HG02610 (cell line): Measurements from ENCODE around the gene ADAMTS12.

Experiments
- ATAC-seq: cut with Tn5 transposase; IDR thresholded peaks from one replicate; pipeline ENCODE4 v1.9.1; 2021; ENCODE audit warnings: mild to moderate bottlenecking, moderate library complexity; ENCODE audit not compliant: unreplicated experiment

ADAMTS12 gene

GRCh38 chr5:33810491-33811120 lies 81.2 kb downstream of the ADAMTS12 start:
- no peak for ATAC-seq

GRCh38 chr5:33809936-33810335 lies 81.9 kb downstream of the ADAMTS12 start:
- ATAC-seq = no peak

- no peak for ATAC-seq
These were observed 83.1 kb downstream of the ADAMTS12 start for GRCh38 chr5:33808699-33809098.

- ATAC-seq = no peak
These were observed 84.0 kb downstream of the ADAMTS12 start for GRCh38 chr5:33807771-33808170.

GRCh38 chr5:33806738-33807442 lies 84.9 kb downstream of the ADAMTS12 start:
- ATAC-seq = no peak

- ATAC-seq = peak; percentile 50
These were observed 90.5 kb downstream of the ADAMTS12 start for GRCh38 chr5:33801292-33801691.

- no peak for ATAC-seq
These were observed 91.4 kb downstream of the ADAMTS12 start for GRCh38 chr5:33800241-33800950.

- no peak for ATAC-seq
These were observed 96.3 kb downstream of the ADAMTS12 start for GRCh38 chr5:33795496-33795895.

- ATAC-seq = no peak
These were observed 97.1 kb downstream of the ADAMTS12 start for GRCh38 chr5:33794550-33795181.

- no peak for ATAC-seq
These were observed 97.8 kb downstream of the ADAMTS12 start for GRCh38 chr5:33793836-33794549.

- no peak for ATAC-seq
These were observed 98.5 kb downstream of the ADAMTS12 start for GRCh38 chr5:33793276-33793675.

GRCh38 chr5:33792559-33792958 lies 99.2 kb downstream of the ADAMTS12 start:
- ATAC-seq = no peak

GRCh38 chr5:33789567-33789957 lies 102.2 kb downstream of the ADAMTS12 start:
- ATAC-seq = no peak

GRCh38 chr5:33788922-33789566 lies 102.7 kb downstream of the ADAMTS12 start:
- ATAC-seq = no peak

- ATAC-seq = no peak
These were observed 106.2 kb downstream of the ADAMTS12 start for GRCh38 chr5:33785571-33785970.

GRCh38 chr5:33781286-33781685 lies 110.5 kb downstream of the ADAMTS12 start:
- peak; percentile 71 for ATAC-seq

GRCh38 chr5:33776151-33776660 lies 115.6 kb downstream of the ADAMTS12 start:
- no peak for ATAC-seq

- no peak for ATAC-seq
These were observed 117.4 kb downstream of the ADAMTS12 start for GRCh38 chr5:33774341-33774740.

- no peak for ATAC-seq
These were observed 119.4 kb downstream of the ADAMTS12 start for GRCh38 chr5:33772380-33772897.

- ATAC-seq = no peak
These were observed 121.8 kb downstream of the ADAMTS12 start for GRCh38 chr5:33769968-33770367.
